Measurements from ENCODE around the gene NAGA. TPM values are rescaled to one million over a fixed set of nuclear protein-coding genes. Genes with fewer than 3 reads are reported as not detected.
"Not testable (repeated sequence)": the region's sequence is repeated elsewhere in the genome, so short reads cannot be mapped to it uniquely, and the experiment has no call there.

The NAGA gene
- total RNA-seq: 10 to 100 TPM; 14.9 to 24.8 (median 19.9) TPM

- peaks cover 8 to 30% (median 11%) of the 10 kb centered on the region in 3 donors for H3K36me3 ChIP-seq
- TF ChIP-seq CTCF (IDR thresholded peaks at IDR 0.05) (no peak), POLR2A (IDR thresholded peaks at IDR 0.05) (peak in 3 of 4 donors; percentile 62 to 90 (median 70))
- H3K27ac ChIP-seq: peak within 1 kb of the TSS; percentile 90 to 96 (median 92)
- H3K4me3 ChIP-seq: peak within 1 kb of the TSS; percentile 51 to 84 (median 68)
- 0 to 1% methylated on average over 8 to 22 of the region's 56 CpGs for WGBS, 2 donors
- H3K4me1 ChIP-seq: peaks cover 25 to 64% (median 26%) of the 10 kb centered on the region in 3 donors
- H3K9me3 ChIP-seq: no peaks in the 10 kb centered on the region
- no peaks in the 10 kb centered on the region for H3K27me3 ChIP-seq
- peak; percentile 80 for DNase-seq
- intact Hi-C loops (cut with DNase I): no loop called here
Measured at GRCh38 chr22:42070517-42071422, at the start of gene NAGA. TSS of gene NAGA (minus strand) at chr22:42070812. CDS start at chr22:42070297, 515 bp downstream.

GRCh38 chr22:42116848-42117424 is 46.3 kb upstream of the NAGA start:
- no peak for TF ChIP-seq CTCF (IDR thresholded peaks at IDR 0.05)
- no peak for TF ChIP-seq POLR2A (IDR thresholded peaks at IDR 0.05)
- WGBS, 2 donors: 91 to 100% methylated on average over 1 to 3 of the region's 4 CpGs
- Histone ChIP-seq H3K4me3 (no peak overlapping the region), H3K27me3 (no peaks in the 10 kb centered on the region), H3K36me3 (peaks cover 0 to 7% (median 0%) of the 10 kb centered on the region in 3 donors), H3K4me1 (no peaks in the 10 kb centered on the region), H3K27ac (no peak overlapping the region), H3K9me3 (peaks cover 9 to 28% (median 22%) of the 10 kb centered on the region in 3 donors)
- intact Hi-C loops (cut with DNase I): no loop called here
- no peak for DNase-seq

- H3K36me3 ChIP-seq; H3K4me1 ChIP-seq; DNase-seq; H3K27ac ChIP-seq; H3K27me3 ChIP-seq; H3K4me3 ChIP-seq; intact Hi-C loops (cut with DNase I): not testable (repeated sequence)
- WGBS, 2 donors: 55 to 78% methylated on average over 6 of the region's 6 CpGs
- peaks cover 9 to 28% (median 22%) of the 10 kb centered on the region in 3 donors for H3K9me3 ChIP-seq
Measured at GRCh38 chr22:42115420-42115830, 44.8 kb upstream of the NAGA start.

- intact Hi-C loops (cut with DNase I): no loop called here
- TF ChIP-seq POLR2A (IDR thresholded peaks at IDR 0.05) (no peak), CTCF (IDR thresholded peaks at IDR 0.05) (no peak)
Measured at GRCh38 chr22:42114721-42115120, 44.1 kb upstream of the NAGA start.

GRCh38 chr22:42112793-42113192 is 42.2 kb upstream of the NAGA start:
- H3K36me3 ChIP-seq: peaks cover 0 to 10% (median 0%) of the 10 kb centered on the region in 3 donors
- H3K9me3 ChIP-seq: peaks cover 9 to 28% (median 22%) of the 10 kb centered on the region in 3 donors
- intact Hi-C loops (cut with DNase I); DNase-seq; H3K27ac ChIP-seq; H3K27me3 ChIP-seq; H3K4me1 ChIP-seq; H3K4me3 ChIP-seq: not testable (repeated sequence)
- 27 to 40% methylated on average over 3 of the region's 4 CpGs for WGBS, 2 donors

More at GRCh38 chr22:42114721-42115120, 44.1 kb upstream of the NAGA start:
- 75 to 95% methylated on average over 3 to 7 of the region's 7 CpGs for WGBS, 2 donors
- Histone ChIP-seq H3K27ac (no peak overlapping the region), H3K36me3 (peaks cover 0 to 7% (median 0%) of the 10 kb centered on the region in 3 donors), H3K27me3 (no peaks in the 10 kb centered on the region), H3K4me3 (no peak overlapping the region), H3K4me1 (no peaks in the 10 kb centered on the region), H3K9me3 (peaks cover 9 to 28% (median 22%) of the 10 kb centered on the region in 3 donors)
- DNase-seq: no peak

- no peak for TF ChIP-seq CTCF (IDR thresholded peaks at IDR 0.05)
- TF ChIP-seq POLR2A (IDR thresholded peaks at IDR 0.05): no peak
- intact Hi-C loops (cut with DNase I): no loop called here
- DNase-seq: no peak
- Histone ChIP-seq H3K36me3 (peaks cover 0 to 10% (median 0%) of the 10 kb centered on the region in 3 donors), H3K27me3 (no peaks in the 10 kb centered on the region), H3K4me3 (no peak overlapping the region), H3K4me1 (no peaks in the 10 kb centered on the region), H3K27ac (no peak overlapping the region), H3K9me3 (peaks cover 9 to 28% (median 22%) of the 10 kb centered on the region in 3 donors)
- 74 to 82% methylated on average over 4 of the region's 4 CpGs for WGBS, 2 donors
Measured at GRCh38 chr22:42111798-42112197, 41.2 kb upstream of the NAGA start.
